Gastrocnemius medialis (tissue), 4 donors: ENCODE results near the gene CHST13. TPM values are rescaled to one million over a fixed set of nuclear protein-coding genes. Genes with fewer than 3 reads are reported as not detected.

ENCODE experiments used
- ATAC-seq, 2 donors: fragments of 150-250 bp; one replicate each; pipeline ENCODE4 v1.9.1; 2016
- DNase-seq, 2 donors: peaks; one replicate each; pipeline ENCODE4 v3.0.0-alpha.2; 2019
- H3K27ac ChIP-seq, 4 donors: fragments of 200-600 bp; sonication (generic); 1 replicate in 1 of 4; 2 replicates in 3 of 4; pipeline ENCODE4 v1.5.1; 2016 to 2018; ENCODE audit warnings: mild to moderate bottlenecking in 2 of 4, moderate library complexity in 1 of 4
- H3K27me3 ChIP-seq, 3 donors: fragments of 200-600 bp; sonication (generic) in 2 of 3; 1 replicate in 1 of 3; 2 replicates in 2 of 3; pipeline versions ENCODE4 v1.5.1 to v1.6.0; 2016 to 2019; ENCODE audit warnings: mild to moderate bottlenecking in 1 of 3, moderate library complexity in 1 of 3
- H3K36me3 ChIP-seq, 2 donors: fragments of 200-600 bp; sonication (generic) in 1 of 2; one replicate each; pipeline ENCODE4 v1.5.1; 2017 to 2018
- H3K4me1 ChIP-seq, 2 donors: fragments of 200-600 bp; sonication (generic) in 1 of 2; one replicate each; pipeline ENCODE4 v1.5.1; 2016 to 2017; ENCODE audit warnings: mild to moderate bottlenecking in 2 of 2
- H3K4me3 ChIP-seq, 4 donors: fragments of 200-600 bp; sonication (generic) in 3 of 4; 1 replicate in 1 of 4; 2 replicates in 3 of 4; pipeline ENCODE4 v1.5.1; 2016 to 2019; ENCODE audit warnings: mild to moderate bottlenecking in 2 of 4
- H3K9me3 ChIP-seq, 3 donors: fragments of 200-600 bp; sonication (generic) in 2 of 3; 1 replicate in 1 of 3; 2 replicates in 2 of 3; pipeline ENCODE4 v1.5.1; 2016 to 2019
- CTCF ChIP-seq, 5 experiments: fragments of 450-650 bp in 3 of 5; fragments of 200-600 bp in 2 of 5; sonication (generic) in 2 of 5; IDR thresholded peaks in 4 of 5; conservative IDR thresholded peaks in 1 of 5; 1 replicate in 4 of 5; 2 replicates in 1 of 5; pipeline ENCODE4 v1.5.1; 2016 to 2019; ENCODE audit warnings: antibody characterized with exemption in 5 of 5, mild to moderate bottlenecking in 3 of 5, moderate library complexity in 3 of 5
- POLR2A ChIP-seq, 2 donors: fragments of 450-650 bp; IDR thresholded peaks; one replicate each; pipeline ENCODE4 v1.6.1; 2017; ENCODE audit warnings: antibody characterized with exemption in 2 of 2, mild to moderate bottlenecking in 2 of 2, moderate library complexity in 2 of 2
- in situ Hi-C, 4 donors: fragments of 200-750 bp; cut with MboI; loops; one replicate each; pipeline versions ENCODE4 v1.15.0 to v1.8.0; 2017; ENCODE audit warnings: low sequenced_read_pairs in 4 of 4
- intact Hi-C: fragments of 100-400 bp; cut with DNase I; formaldehyde crosslinking; loops from one replicate; pipeline ENCODE4 v1.15.1; 2023; ENCODE audit warnings: low total_unique reads
- total RNA-seq, 4 donors: library from RNA; depleted of rRNA; stranded (reverse); fragments of >200 nt; gene quantifications; one replicate each; pipeline versions ENCODE4 v1.1.0 to v1.2.3, GENCODE V29; 2016

Gene CHST13
- total RNA-seq, 4 donors from 2014 or later: 0.49 TPM; not detected in 3

GRCh38 chr3:126488886-126489569 lies 34.9 kb upstream of the CHST13 start:
- TF ChIP-seq POLR2A (IDR thresholded peaks at IDR 0.05) (no peak), CTCF (IDR thresholded peaks at IDR 0.05 in 4 of 5, conservative IDR thresholded peaks at IDR 0.05 in 1 of 5) (no peak)
- no peaks in the 10 kb centered on the region for H3K36me3 ChIP-seq
- DNase-seq (no peak), ATAC-seq (no peak)
- no peaks in the 10 kb centered on the region for H3K9me3 ChIP-seq
- H3K27me3 ChIP-seq: no peaks in the 10 kb centered on the region
- H3K4me3 ChIP-seq: no peak overlapping the region
- H3K4me1 ChIP-seq: peaks cover 23 to 47% of the 10 kb centered on the region in 2 donors
- no peak overlapping the region for H3K27ac ChIP-seq
- in situ Hi-C loops (no loop called here), intact Hi-C loops (no loop called here)

GRCh38 chr3:126490619-126491018 lies 33.3 kb upstream of the CHST13 start:
- TF ChIP-seq CTCF (IDR thresholded peaks at IDR 0.05 in 4 of 5, conservative IDR thresholded peaks at IDR 0.05 in 1 of 5): no peak
- H3K4me3 ChIP-seq: no peak overlapping the region
- peaks cover 14 to 34% of the 10 kb centered on the region in 2 donors for H3K4me1 ChIP-seq
- H3K27me3 ChIP-seq: no peaks in the 10 kb centered on the region
- no peaks in the 10 kb centered on the region for H3K9me3 ChIP-seq
- no peaks in the 10 kb centered on the region for H3K36me3 ChIP-seq
- in situ Hi-C loops (no loop called here), intact Hi-C loops (no loop called here)
- no peak overlapping the region for H3K27ac ChIP-seq
- DNase-seq (no peak), ATAC-seq (no peak)

- Histone ChIP-seq H3K4me1 (peaks cover 12 to 27% of the 10 kb centered on the region in 2 donors), H3K4me3 (no peak overlapping the region), H3K9me3 (no peaks in the 10 kb centered on the region), H3K27ac (peak overlapping the region in 1 of 4 donors; percentile 20), H3K36me3 (no peaks in the 10 kb centered on the region), H3K27me3 (no peaks in the 10 kb centered on the region)
- intact Hi-C loops (no loop called here), in situ Hi-C loops (no loop called here)
- no peak for TF ChIP-seq CTCF (IDR thresholded peaks at IDR 0.05 in 4 of 5, conservative IDR thresholded peaks at IDR 0.05 in 1 of 5)
- no peak for TF ChIP-seq POLR2A (IDR thresholded peaks at IDR 0.05)
- DNase-seq: peak in 1 of 2 donors; percentile 33
- ATAC-seq: peak; percentile 40 to 60
Observed at GRCh38 chr3:126491221-126492013, 32.5 kb upstream of the CHST13 start.

GRCh38 chr3:126493051-126493450 lies 30.9 kb upstream of the CHST13 start:
- intact Hi-C loops: no loop called here
- Histone ChIP-seq H3K27ac (no peak overlapping the region), H3K27me3 (no peaks in the 10 kb centered on the region), H3K4me3 (no peak overlapping the region), H3K4me1 (peaks cover 0 to 15% of the 10 kb centered on the region in 2 donors), H3K9me3 (no peaks in the 10 kb centered on the region), H3K36me3 (no peaks in the 10 kb centered on the region)
- in situ Hi-C loops: no loop called here
- no peak for TF ChIP-seq POLR2A (IDR thresholded peaks at IDR 0.05)
- no peak for TF ChIP-seq CTCF (IDR thresholded peaks at IDR 0.05 in 4 of 5, conservative IDR thresholded peaks at IDR 0.05 in 1 of 5)
- ATAC-seq (no peak), DNase-seq (no peak)
